Germinal center (tissue), 1 donor: ENCODE measurements around the gene TPST2.

Experiments used
- DNase-seq: peaks from one replicate; pipeline ENCODE4 v3.0.0; 2012; ENCODE audit warnings: mixed read lengths, low spot score

TPST2 gene

GRCh38 chr22:26492220-26492619 is 97.7 kb downstream of the TPST2 start:
- DNase-seq: no peak

DNA sequence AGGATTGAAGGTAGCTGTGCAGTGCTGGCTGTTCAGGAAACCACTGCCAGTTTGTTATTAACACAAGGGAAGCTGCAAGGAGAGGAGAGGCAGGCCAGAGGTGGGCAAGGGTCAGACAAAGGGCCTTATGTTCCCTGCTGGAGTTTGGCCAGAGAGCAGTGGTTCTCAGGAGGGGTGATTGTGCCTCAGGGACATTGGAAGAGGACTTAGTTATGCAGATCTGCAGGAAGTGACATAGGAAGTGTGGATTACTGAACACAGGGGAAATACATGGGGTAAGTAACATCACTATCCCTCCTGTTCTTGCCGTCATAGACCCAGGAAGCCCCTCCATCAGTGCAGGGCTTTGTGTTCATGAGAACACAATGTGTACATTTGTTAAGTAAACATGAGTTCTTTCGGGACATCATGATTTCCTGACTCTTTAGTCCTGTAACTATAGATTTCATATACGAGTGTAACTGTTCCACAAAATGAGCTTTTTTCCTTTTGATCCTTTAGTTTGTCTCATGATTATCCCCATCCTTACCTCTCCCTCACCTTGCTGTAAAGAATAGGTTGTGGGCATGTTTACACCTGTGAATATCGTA is 100.4 kb downstream of the TPST2 start:
- DNase-seq: no peak

GRCh38 chr22:26487996-26488395 is 101.9 kb downstream of the TPST2 start:
- no peak for DNase-seq

- DNase-seq: no peak
Observed at GRCh38 chr22:26486394-26486793, 103.5 kb downstream of the TPST2 start.

GRCh38 chr22:26485806-26486390 is 104.0 kb downstream of the TPST2 start:
- no peak for DNase-seq

DNA sequence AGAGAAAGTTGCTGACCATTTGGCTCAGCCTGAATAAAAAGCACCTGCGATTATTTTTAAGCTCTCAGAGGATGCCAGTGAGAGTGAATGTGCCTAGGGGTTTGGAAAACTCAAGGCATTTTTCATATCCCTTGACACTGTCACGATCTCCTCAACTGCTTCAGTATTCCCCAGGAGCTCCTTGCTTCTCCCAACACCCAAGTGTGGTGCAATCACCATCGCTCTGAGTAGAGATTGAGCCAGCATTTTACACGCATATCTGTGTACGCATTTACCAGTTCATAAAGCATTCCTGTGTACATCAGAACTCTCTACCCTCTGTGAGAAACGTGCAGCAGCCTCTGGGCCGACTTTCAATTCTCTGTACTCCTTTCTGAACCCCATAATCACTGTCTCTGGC is 104.9 kb downstream of the TPST2 start:
- no peak for DNase-seq

GRCh38 chr22:26484360-26484706 is 105.6 kb downstream of the TPST2 start:
- no peak for DNase-seq

DNA sequence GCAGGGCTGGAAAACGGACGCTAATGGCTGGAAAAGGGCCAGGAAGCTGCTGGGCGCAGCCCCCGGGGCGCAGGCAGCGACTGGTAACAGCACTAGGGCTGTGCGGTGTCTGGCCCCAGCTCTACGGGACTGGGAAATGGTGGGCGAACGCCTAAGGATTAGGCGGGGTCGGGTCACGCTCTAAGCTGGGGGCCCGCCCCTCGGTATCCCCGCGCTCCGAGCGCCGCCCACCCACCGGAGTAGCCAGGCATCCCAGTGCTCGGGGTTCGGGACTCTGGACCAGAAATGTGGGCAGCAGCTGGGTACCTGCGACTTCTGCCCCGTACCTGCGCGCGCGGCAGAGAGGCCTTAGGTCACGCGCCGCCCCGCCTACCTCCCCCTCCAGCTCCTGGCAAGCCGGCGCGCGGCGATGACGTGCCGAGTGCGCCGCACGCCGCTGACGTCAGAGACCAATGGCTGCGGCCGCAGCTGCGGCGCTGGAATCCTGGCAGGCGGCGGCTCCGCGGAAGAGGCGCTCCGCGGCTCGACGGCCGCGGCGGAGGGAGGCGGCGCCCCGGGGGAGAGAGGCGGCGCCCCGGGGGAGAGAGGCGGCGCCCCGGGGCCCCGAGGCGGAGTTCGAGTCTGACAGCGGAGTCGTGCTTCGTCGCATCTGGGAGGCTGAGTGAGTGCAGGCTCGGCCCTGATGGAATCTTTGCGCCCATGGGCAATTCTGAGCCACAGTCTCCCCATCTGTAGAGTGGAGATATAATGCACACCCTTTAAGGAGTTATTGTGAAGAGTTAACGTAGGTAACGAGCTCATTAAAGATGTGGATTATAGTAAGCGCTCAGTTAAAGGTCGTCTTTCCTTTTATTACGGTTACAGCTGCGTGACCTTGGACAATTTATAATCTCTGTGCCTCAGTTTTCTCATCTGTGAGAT is 106.2 kb downstream of the TPST2 start, which contains the start of the genes HPS4 and SRRD:
Gene HPS4, minus strand, starts transcription at position 345 of the 921 bp plus-strand sequence. CDS start 2,021 bp downstream, outside the sequence.
Gene SRRD, plus strand, starts transcription at position 439 of the 921 bp plus-strand sequence. Its CDS starts 14 bp downstream, at position 453.
- DNase-seq: peak; percentile 94

DNA sequence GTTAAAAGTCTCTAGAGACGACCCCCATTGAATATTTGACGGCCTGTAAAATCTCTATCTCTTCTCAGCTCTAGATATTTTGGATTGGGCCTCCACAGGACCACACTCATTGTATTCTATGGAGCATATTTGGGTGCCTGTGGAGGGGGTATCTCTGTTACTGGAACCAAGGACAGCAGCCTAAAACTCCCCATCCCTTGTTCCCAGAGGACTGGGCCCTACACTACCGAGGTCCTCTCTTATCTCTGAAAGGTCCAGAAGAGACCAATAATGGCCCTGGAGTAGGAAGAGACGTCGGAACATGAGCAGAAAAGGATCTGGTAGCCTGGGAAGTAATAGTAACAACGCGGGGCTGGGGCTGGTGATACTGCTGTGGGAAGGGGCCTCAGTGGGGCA is 106.9 kb downstream of the TPST2 start:
- no peak for DNase-seq

- no peak for DNase-seq
Observed at GRCh38 chr22:26482161-26482560, 107.8 kb downstream of the TPST2 start.

DNA sequence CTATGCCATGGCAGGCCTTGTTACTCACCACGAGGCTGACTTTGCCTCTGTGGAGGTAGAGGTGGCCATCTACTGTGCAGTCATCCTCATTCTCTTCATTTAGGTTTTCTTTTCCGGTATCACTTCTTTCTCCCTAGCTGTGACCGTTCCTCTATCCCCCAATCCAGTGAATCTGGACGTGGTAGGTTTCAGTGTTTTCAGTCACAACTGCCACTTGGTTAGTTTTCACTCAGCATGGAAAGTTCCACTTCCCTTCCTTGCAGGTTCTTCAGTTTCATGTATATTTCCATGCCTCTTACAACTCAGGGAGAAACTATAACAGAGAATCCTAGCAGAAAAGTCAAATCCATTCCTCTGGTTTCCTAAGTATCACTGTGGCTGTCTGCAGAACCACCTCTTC is 108.2 kb downstream of the TPST2 start:
- no peak for DNase-seq

DNA sequence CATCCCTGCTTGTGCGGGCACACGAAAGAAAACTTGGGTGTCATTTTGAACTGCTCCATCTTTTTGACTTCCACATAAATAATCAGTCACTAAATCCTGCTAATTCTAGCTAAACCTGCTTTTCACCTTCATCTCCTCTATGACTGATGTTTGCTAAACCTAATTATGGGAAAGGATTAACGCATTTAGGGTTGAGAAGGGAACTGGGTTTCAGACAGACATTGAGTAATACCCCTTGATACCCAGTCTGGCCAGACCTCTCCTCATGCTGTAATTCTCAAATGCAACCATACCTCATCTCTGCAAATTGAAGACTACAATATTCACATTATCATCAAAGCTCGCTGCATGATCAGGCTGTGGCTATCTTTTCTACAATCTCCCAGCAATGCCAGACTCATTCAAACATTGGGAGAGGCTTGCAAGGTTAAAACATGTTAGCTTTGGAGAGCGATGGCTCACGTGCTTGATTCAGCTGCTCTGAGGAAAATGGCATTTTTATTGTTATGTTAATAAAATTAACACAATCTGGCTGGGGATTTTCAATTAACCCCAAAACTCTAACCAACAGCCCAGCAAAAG is 108.7 kb downstream of the TPST2 start:
- no peak for DNase-seq

GRCh38 chr22:26480611-26480932 is 109.4 kb downstream of the TPST2 start:
- no peak for DNase-seq

- DNase-seq: peak; percentile 36
Observed at GRCh38 chr22:26479792-26480610, 109.9 kb downstream of the TPST2 start.

DNA sequence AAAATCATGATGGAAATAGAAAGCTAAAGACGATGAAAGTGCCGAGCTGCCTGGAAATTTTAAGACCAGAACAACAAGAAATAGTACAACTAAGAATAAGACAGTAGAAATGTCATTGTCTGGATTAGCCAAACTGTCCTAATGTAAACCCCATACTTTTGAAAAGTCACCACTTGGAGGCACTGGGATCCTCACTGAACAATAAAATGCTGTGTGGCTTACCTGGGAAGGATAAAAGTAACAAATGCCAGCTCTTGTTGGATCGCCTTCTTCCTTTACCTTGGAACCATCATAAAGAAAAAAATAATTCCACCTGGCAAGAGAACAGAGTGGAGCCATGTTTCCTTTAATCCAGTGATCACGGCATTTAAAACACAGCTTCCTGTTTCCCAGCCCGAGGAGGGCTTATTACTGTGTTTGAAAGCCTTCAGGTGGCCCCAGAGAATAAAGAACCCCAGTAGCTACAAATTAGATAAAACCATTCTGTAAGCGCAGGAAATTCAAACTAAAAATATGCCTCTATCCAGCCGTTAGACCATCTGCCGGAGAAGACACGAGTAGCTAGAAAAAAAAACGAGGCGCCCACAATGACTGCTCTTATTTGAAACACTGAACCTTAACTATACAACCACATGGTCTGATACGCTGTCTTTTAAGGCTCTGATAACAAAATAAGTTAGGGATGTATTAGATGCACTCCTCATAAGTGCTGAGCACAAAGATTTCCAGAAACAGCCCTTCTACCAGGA is 110.7 kb downstream of the TPST2 start:
- no peak for DNase-seq

- no peak for DNase-seq
Observed at GRCh38 chr22:26477341-26477731, 112.6 kb downstream of the TPST2 start.

DNA sequence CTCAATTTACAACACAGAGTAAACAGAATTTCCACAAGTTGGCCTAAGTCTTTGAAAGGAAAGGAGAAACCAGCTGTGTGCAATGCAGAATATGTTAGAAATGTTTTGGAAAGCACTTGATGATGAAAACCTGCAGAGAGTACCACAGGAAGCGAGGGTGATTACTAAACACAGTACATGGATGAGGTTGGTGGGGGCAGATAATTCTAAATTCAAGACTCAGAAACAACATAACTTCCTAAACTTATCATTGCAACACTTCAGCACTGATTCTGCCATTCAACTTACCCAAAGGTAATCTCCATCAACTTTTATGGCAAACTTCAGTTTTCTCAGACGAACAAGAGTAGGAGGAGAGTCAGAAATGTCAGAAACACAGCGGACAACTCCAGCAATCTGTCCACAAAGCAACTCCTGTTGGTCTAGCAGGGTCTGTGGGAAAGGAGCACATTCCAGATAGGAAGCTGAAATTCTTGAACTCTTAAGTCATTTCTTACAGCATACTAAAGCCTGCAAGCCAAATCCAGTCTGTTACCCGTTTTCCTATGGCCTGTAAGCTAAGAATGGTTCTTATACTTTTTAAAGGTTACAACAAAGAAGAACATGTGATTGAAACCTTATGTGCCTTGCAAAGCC is 113.1 kb downstream of the TPST2 start:
- no peak for DNase-seq

GRCh38 chr22:26474682-26475081 is 115.2 kb downstream of the TPST2 start:
- no peak for DNase-seq
